Tibial nerve (tissue), 4 donors: ENCODE results near the gene ARHGAP27. TPM values are rescaled to one million over a fixed set of nuclear protein-coding genes. Genes with fewer than 3 reads are reported as not detected.
A peak's percentile ranks its signal among the peaks of the same experiment; 100 is the strongest.

Experiments
- DNase-seq, 2 donors: peaks; one replicate each; pipeline ENCODE4 v3.0.0-alpha.2; 2019; ENCODE audit warnings: low spot score in 2 of 2
- H3K27ac ChIP-seq, 4 donors: fragments of 200-600 bp; sonication (generic) in 3 of 4; one replicate each; pipeline ENCODE4 v1.5.1; 2017 to 2019; ENCODE audit warnings: mild to moderate bottlenecking in 1 of 4
- H3K27me3 ChIP-seq, 2 donors: fragments of 200-600 bp; sonication (generic) in 1 of 2; one replicate each; pipeline versions ENCODE4 v1.5.1 to v1.6.0; 2017 to 2019
- H3K36me3 ChIP-seq, 3 donors: fragments of 200-600 bp; sonication (generic); one replicate each; pipeline ENCODE4 v1.5.1; 2018 to 2019
- H3K4me1 ChIP-seq, 4 donors: fragments of 200-600 bp; sonication (generic) in 3 of 4; one replicate each; pipeline ENCODE4 v1.5.1; 2017 to 2019
- H3K4me3 ChIP-seq, 4 donors: fragments of 200-600 bp; sonication (generic) in 3 of 4; one replicate each; pipeline ENCODE4 v1.5.1; 2017 to 2019; ENCODE audit warnings: mild to moderate bottlenecking in 1 of 4, moderate library complexity in 1 of 4
- H3K9me3 ChIP-seq, 4 donors: fragments of 200-600 bp; sonication (generic) in 3 of 4; one replicate each; pipeline ENCODE4 v1.5.1; 2017 to 2019
- EP300 ChIP-seq, 2 donors: sonication (generic); formaldehyde crosslinking; IDR thresholded peaks; one replicate each; pipeline ENCODE4 v1.6.1; 2017; ENCODE audit warnings: antibody characterized with exemption in 2 of 2, mild to moderate bottlenecking in 1 of 2
- POLR2A ChIP-seq, 2 donors: fragments of 450-650 bp; IDR thresholded peaks; one replicate each; pipeline ENCODE4 v1.6.1; 2017; ENCODE audit warnings: antibody characterized with exemption in 2 of 2, mild to moderate bottlenecking in 2 of 2, moderate library complexity in 2 of 2
- WGBS, 2 donors: methylation state at CpG; one replicate each; pipeline ENCODE4 v1.1.5; 2018; 5-methylcytosine and 5-hydroxymethylcytosine counted together
- total RNA-seq, 4 donors: library from RNA; depleted of rRNA; stranded (reverse); fragments of >200 nt; gene quantifications; one replicate each; pipeline ENCODE4 v1.1.0, GENCODE V29; 2016
- TF ChIP-seq, protein P1 (sequence below), 5 experiments: fragments of 200-600 bp in 3 of 5; fragments of 450-650 bp in 2 of 5; sonication (generic) in 3 of 5; IDR thresholded peaks; one replicate each; pipeline ENCODE4 v1.5.1; 2016 to 2019; ENCODE audit warnings: antibody characterized with exemption in 5 of 5, mild to moderate bottlenecking in 3 of 5, moderate library complexity in 2 of 5

ARHGAP27 gene
- total RNA-seq, 4 donors from 2014 or later: 18.4 to 36.3 (median 22.5) TPM

DNA sequence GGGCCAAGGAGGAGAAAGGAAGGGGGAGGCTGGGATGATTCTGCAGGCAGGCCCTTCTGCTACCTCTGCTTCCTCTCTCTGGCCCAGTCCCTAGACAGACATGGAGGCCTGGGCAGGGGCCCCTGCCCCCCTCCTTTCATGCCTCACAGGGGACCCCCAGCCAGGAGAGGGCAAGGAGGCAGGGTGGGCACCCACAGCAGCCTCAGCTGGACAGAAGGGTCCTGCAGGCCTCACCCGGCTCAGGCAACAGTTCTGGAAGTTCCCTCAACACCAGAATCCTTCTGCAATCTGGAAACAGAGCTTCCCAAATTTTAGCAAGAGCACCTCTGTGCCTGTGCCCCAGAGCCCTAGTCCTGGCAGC lies 8.7 kb downstream of the ARHGAP27 start:
- no peaks in the 10 kb centered on the region for H3K36me3 ChIP-seq
- H3K9me3 ChIP-seq: no peaks in the 10 kb centered on the region
- DNase-seq: no peak
- H3K27ac ChIP-seq: peak overlapping the region in 1 of 4 donors; percentile 77
- H3K4me1 ChIP-seq: peaks cover 0 to 13% (median 3%) of the 10 kb centered on the region in 4 donors
- TF ChIP-seq EP300 (IDR thresholded peaks at IDR 0.05): no peak
- TF ChIP-seq, protein P1, sequence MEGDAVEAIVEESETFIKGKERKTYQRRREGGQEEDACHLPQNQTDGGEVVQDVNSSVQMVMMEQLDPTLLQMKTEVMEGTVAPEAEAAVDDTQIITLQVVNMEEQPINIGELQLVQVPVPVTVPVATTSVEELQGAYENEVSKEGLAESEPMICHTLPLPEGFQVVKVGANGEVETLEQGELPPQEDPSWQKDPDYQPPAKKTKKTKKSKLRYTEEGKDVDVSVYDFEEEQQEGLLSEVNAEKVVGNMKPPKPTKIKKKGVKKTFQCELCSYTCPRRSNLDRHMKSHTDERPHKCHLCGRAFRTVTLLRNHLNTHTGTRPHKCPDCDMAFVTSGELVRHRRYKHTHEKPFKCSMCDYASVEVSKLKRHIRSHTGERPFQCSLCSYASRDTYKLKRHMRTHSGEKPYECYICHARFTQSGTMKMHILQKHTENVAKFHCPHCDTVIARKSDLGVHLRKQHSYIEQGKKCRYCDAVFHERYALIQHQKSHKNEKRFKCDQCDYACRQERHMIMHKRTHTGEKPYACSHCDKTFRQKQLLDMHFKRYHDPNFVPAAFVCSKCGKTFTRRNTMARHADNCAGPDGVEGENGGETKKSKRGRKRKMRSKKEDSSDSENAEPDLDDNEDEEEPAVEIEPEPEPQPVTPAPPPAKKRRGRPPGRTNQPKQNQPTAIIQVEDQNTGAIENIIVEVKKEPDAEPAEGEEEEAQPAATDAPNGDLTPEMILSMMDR (IDR thresholded peaks at IDR 0.05): no peak
- no peak for TF ChIP-seq POLR2A (IDR thresholded peaks at IDR 0.05)
- 86 to 100% methylated on average over 1 of the region's 1 CpG for WGBS, 2 donors
- no peak overlapping the region for H3K4me3 ChIP-seq
- peaks cover 0 to 9% of the 10 kb centered on the region in 2 donors for H3K27me3 ChIP-seq

DNA sequence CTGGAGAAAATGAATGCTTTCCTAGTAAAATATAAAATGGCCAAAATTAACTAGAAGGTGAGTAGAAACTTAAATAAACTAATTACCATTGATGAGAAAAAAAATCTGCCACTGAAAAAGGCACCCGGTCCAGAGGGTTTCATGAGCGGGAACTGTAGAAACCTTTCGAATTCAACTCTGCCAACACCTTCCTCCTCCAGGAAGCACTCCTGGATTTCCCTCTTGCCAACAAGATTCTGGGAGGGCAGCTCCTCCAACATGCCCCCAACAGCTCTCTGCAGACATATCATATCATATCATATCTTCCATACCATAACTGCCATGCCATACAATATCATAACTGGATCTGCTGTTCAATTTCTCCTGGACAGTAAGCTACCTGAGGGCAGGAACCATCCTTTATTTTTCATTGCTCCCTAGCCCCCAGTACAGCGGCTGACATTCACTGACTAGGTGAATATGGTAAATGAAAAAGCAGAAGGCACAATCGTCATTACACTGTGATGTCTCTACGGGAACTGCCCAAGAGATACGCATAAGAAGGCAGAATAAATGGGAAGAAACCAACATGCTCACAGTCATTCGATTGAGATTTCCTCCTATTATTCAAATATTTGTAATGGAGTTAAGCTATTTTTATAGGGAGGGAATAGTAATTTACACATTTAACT lies 9.2 kb downstream of the ARHGAP27 start:
- TF ChIP-seq, protein P1 (IDR thresholded peaks at IDR 0.05): no peak
- TF ChIP-seq EP300 (IDR thresholded peaks at IDR 0.05) (no peak), POLR2A (IDR thresholded peaks at IDR 0.05) (no peak)
- Histone ChIP-seq H3K27ac (no peak overlapping the region), H3K27me3 (peaks cover 0 to 3% of the 10 kb centered on the region in 2 donors), H3K4me3 (no peak overlapping the region), H3K4me1 (peaks cover 0 to 8% (median 3%) of the 10 kb centered on the region in 4 donors), H3K9me3 (no peaks in the 10 kb centered on the region), H3K36me3 (no peaks in the 10 kb centered on the region)
- DNase-seq: no peak
- WGBS, 2 donors: 71 to 93% methylated on average over 8 of the region's 8 CpGs

DNA sequence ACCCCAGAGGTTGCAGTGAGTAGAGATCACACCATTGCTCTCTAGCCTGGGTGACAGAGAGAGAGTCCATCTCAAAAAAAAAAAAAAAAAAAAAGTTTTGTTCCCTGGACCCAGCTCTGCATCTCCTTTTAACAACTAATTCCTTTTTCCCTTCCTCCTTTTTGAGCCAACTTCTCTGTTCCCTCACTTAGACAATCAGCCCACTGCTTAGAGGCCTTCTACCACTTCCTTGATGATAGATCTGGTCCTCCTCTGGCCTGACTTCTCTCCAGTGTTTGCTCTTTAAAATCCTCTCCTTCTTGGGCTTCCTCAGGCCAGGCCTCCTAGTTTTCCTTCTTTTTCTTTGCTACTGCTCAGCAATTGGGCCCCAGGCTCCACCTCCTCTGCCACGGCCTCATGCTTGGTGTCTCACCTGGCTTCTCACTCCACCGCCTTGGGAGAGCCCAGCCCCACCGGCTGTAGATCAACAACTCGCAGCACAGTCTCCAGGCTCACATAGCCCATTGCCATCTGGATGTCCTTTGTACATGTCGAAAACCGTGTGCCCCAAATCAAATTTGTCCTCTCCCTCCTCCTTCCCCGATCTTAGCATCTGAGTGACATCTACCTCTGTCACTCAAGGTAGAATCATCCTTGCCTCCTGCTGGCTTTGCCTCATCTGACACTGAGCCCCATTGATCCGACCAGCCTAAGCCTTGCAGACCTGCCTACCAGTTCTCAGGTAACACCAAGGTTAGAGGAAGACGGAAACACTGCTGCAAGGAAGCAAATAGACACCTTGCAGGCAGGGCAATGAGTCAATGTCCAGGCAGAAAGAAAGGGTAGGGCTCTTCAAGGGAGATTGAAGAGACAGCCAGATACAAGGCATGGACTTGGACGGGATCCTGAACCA lies 17.4 kb downstream of the ARHGAP27 start:
- H3K36me3 ChIP-seq: no peaks in the 10 kb centered on the region
- no peaks in the 10 kb centered on the region for H3K9me3 ChIP-seq
- H3K4me1 ChIP-seq: peaks cover 0 to 20% (median 9%) of the 10 kb centered on the region in 4 donors
- H3K27me3 ChIP-seq: no peaks in the 10 kb centered on the region
- 81 to 84% methylated on average over 10 of the region's 10 CpGs for WGBS, 2 donors
- no peak overlapping the region for H3K4me3 ChIP-seq
- TF ChIP-seq, protein P1 (IDR thresholded peaks at IDR 0.05): no peak
- no peak for TF ChIP-seq EP300 (IDR thresholded peaks at IDR 0.05)
- no peak for TF ChIP-seq POLR2A (IDR thresholded peaks at IDR 0.05)
- DNase-seq: no peak
- peak overlapping the region in 1 of 4 donors; percentile 62 for H3K27ac ChIP-seq

DNA sequence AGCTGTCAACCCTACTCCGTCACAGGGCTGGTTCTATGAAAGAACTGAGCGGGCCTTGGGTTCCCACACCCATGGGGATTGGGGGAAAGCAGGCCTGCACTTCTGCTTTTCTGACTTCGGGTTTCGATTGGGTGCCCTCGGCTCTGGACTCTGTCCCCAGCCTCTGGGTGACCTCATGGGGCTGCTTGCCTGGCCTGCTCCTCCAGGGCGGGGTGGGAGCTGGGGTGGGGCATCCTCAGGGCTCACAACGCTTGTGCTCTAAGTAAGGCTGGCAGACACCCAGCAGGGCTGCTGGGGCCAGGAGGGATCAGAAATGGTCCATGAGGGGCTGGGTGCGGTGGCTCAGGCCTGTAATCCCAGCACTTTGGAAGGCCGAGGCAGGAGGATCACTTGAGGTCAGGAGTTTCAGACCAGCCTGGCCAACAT lies 19.2 kb downstream of the ARHGAP27 start:
- Histone ChIP-seq H3K9me3 (no peaks in the 10 kb centered on the region), H3K4me1 (peaks cover 0 to 23% (median 10%) of the 10 kb centered on the region in 4 donors), H3K4me3 (no peak overlapping the region), H3K27ac (peak overlapping the region in 1 of 4 donors; percentile 83), H3K36me3 (no peaks in the 10 kb centered on the region), H3K27me3 (no peaks in the 10 kb centered on the region)
- no peak for DNase-seq
- 70 to 88% methylated on average over 8 to 9 of the region's 9 CpGs for WGBS, 2 donors
- TF ChIP-seq, protein P1 (IDR thresholded peaks at IDR 0.05): no peak
- no peak for TF ChIP-seq POLR2A (IDR thresholded peaks at IDR 0.05)
- TF ChIP-seq EP300 (IDR thresholded peaks at IDR 0.05): peak in 1 of 2 donors; percentile 39
